GF-D8 (cell line): ENCODE measurements around the gene BCL2.

ENCODE experiments used
- DNase-seq: peaks from one replicate; lab custom pipeline; 2025; lab: John Stamatoyannopoulos, UW

BCL2 gene

GRCh38 chr18:63326011-63326410 is 6.4 kb upstream of the BCL2 start:
- no peak for DNase-seq

GRCh38 chr18:63325086-63325686 is 5.6 kb upstream of the BCL2 start:
- no peak for DNase-seq

- DNase-seq: peak; percentile 90
Observed at GRCh38 chr18:63322908-63323634, 3.5 kb upstream of the BCL2 start.

- DNase-seq: peak; percentile 74
Observed at GRCh38 chr18:63322206-63322605, 2.6 kb upstream of the BCL2 start.

- no peak for DNase-seq
Observed at GRCh38 chr18:63321291-63321690, 1.7 kb upstream of the BCL2 start.

GRCh38 chr18:63320975-63321265 is 1.4 kb upstream of the BCL2 start:
- peak; percentile 55 for DNase-seq

GRCh38 chr18:63320123-63320974 is 780 bp upstream of the BCL2 start:
- DNase-seq: peak; percentile 94

GRCh38 chr18:63318889-63319382 is 633 bp downstream of the BCL2 start:
- no peak for DNase-seq

- DNase-seq: peak; percentile 63
Observed at GRCh38 chr18:63317982-63318888, 1.3 kb downstream of the BCL2 start.

GRCh38 chr18:63317556-63317946 is 2.0 kb downstream of the BCL2 start:
- no peak for DNase-seq

GRCh38 chr18:63316612-63317555 is 2.7 kb downstream of the BCL2 start:
- DNase-seq: no peak

GRCh38 chr18:63315876-63316275 is 3.7 kb downstream of the BCL2 start:
- no peak for DNase-seq

GRCh38 chr18:63315131-63315662 is 4.4 kb downstream of the BCL2 start:
- no peak for DNase-seq

- DNase-seq: no peak
Observed at GRCh38 chr18:63314062-63314790, 5.3 kb downstream of the BCL2 start.

- DNase-seq: no peak
Observed at GRCh38 chr18:63313396-63313917, 6.1 kb downstream of the BCL2 start.

GRCh38 chr18:63312737-63313395 is 6.7 kb downstream of the BCL2 start:
- no peak for DNase-seq

GRCh38 chr18:63312019-63312409 is 7.6 kb downstream of the BCL2 start:
- DNase-seq: no peak

- DNase-seq: no peak
Observed at GRCh38 chr18:63311118-63312018, 8.2 kb downstream of the BCL2 start.
